Calu3 (cell line): ENCODE data around the gene DOCK11. TPM values are rescaled to one million over a fixed set of nuclear protein-coding genes. Genes with fewer than 3 reads are reported as not detected.

ENCODE experiments used
- BruUV-seq: library from RNA; stranded (reverse); fragments of 400-500 nt; replicated peaks from 2 replicates; lab custom pipeline; 2021; lab: Mats Ljungman, UMichigan
- CTCF ChIA-PET: fragments of 300-600 bp; sonication (Branson Sonifier 250); formaldehyde crosslinking; loops from one replicate; lab custom pipeline; 2022; ENCODE audit warnings: antibody characterized with exemption; lab: Charles Lee
- DNase-seq: peaks from one replicate; pipeline ENCODE4 v3.0.0; 2022
- H3K27ac Mint-ChIP-seq: one replicate; pipeline ENCODE4 v1.8.0; 2022; ENCODE audit warnings: mixed read lengths; ENCODE audit not compliant: unreplicated experiment
- H3K27me3 Mint-ChIP-seq: one replicate; pipeline ENCODE4 v1.8.0; 2022; ENCODE audit warnings: mixed read lengths; ENCODE audit not compliant: unreplicated experiment
- H3K36me3 Mint-ChIP-seq: one replicate; pipeline ENCODE4 v1.8.0; 2022; ENCODE audit warnings: mild to moderate bottlenecking, moderate library complexity, mixed read lengths; ENCODE audit not compliant: insufficient read depth, unreplicated experiment
- H3K4me1 Mint-ChIP-seq: one replicate; pipeline ENCODE4 v1.8.0; 2022; ENCODE audit warnings: mild to moderate bottlenecking, low read depth, mixed read lengths; ENCODE audit not compliant: unreplicated experiment
- H3K4me3 Mint-ChIP-seq: one replicate; pipeline ENCODE4 v1.8.0; 2022; ENCODE audit warnings: mild to moderate bottlenecking, low read depth, moderate library complexity, mixed read lengths; ENCODE audit not compliant: unreplicated experiment
- H3K9me3 Mint-ChIP-seq: one replicate; pipeline ENCODE4 v1.8.0; 2022; ENCODE audit warnings: low read depth, mixed read lengths; ENCODE audit not compliant: unreplicated experiment
- intact Hi-C: fragments of 100-400 bp; cut with micrococcal nuclease; formaldehyde crosslinking; loops from one replicate; pipeline ENCODE4 v1.10.0; 2022; ENCODE audit not compliant: unreplicated experiment
- total RNA-seq: library from RNA; stranded (reverse); gene quantifications from 2 replicates; pipeline ENCODE4 v1.2.3, GENCODE V29; 2022
- TF ChIP-seq, protein P1 (sequence below): fragments of 200-600 bp; IDR thresholded peaks from one replicate; pipeline ENCODE4 v1.8.0; 2022; ENCODE audit warnings: antibody characterized with exemption; ENCODE audit not compliant: unreplicated experiment

The DOCK11 gene
- total RNA-seq, 1 experiment from 2014 or later = 1.9 TPM

DNA sequence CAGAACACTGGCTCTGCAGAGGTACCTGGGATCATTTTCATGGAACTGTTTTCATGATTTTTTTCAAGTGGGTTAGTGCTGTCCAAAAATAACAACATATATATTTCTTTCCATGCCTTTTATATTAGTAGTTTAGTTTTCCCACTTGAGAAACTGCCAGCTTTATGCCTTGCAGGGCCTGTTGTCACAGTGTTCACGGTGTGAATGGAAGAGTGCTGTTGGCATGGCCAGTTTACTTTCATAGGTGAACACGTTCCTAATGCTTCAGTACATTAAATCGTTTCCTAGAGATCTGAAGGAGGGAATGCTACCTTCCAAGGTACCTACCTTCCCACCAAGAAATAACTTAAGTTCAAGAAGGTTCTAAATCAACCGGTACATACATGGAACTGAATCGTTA, 12.6 kb downstream of the DOCK11 start:
- H3K4me3 Mint-ChIP-seq = no peak overlapping the region
- TF ChIP-seq, protein P1, sequence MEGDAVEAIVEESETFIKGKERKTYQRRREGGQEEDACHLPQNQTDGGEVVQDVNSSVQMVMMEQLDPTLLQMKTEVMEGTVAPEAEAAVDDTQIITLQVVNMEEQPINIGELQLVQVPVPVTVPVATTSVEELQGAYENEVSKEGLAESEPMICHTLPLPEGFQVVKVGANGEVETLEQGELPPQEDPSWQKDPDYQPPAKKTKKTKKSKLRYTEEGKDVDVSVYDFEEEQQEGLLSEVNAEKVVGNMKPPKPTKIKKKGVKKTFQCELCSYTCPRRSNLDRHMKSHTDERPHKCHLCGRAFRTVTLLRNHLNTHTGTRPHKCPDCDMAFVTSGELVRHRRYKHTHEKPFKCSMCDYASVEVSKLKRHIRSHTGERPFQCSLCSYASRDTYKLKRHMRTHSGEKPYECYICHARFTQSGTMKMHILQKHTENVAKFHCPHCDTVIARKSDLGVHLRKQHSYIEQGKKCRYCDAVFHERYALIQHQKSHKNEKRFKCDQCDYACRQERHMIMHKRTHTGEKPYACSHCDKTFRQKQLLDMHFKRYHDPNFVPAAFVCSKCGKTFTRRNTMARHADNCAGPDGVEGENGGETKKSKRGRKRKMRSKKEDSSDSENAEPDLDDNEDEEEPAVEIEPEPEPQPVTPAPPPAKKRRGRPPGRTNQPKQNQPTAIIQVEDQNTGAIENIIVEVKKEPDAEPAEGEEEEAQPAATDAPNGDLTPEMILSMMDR = no peak
- H3K9me3 Mint-ChIP-seq = peaks cover 2% of the 10 kb centered on the region
- H3K27ac Mint-ChIP-seq = no peak overlapping the region
- CTCF ChIA-PET = no interaction called here
- peaks cover 10% of the 10 kb centered on the region for H3K27me3 Mint-ChIP-seq
- H3K4me1 Mint-ChIP-seq = no peaks in the 10 kb centered on the region
- no peaks in the 10 kb centered on the region for H3K36me3 Mint-ChIP-seq
- intact Hi-C loops = no loop called here
- no peak for DNase-seq
- BruUV-seq = no TSS peak

DNA sequence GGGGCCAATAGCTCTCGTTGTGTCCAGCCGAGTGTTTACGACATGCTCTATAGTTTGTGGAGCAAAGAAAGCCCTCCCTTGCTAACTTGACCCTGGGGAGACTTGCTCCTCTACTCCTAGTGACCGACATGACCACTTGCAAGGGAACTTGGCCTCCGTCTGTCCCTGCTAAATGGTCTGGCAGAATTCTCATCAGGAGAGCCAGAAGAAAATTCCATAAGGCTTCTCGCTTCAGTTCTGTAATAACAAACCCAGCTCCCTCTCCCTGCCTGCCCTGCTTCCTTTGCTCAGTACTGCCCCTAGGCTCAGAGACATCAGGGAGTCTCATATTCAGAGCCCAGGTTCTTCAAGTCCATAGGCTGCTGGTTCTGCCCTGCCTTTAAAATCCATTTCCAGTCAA, 13.0 kb downstream of the DOCK11 start:
- intact Hi-C loops = no loop called here
- peaks cover 2% of the 10 kb centered on the region for H3K9me3 Mint-ChIP-seq
- H3K36me3 Mint-ChIP-seq = no peaks in the 10 kb centered on the region
- H3K4me1 Mint-ChIP-seq = no peaks in the 10 kb centered on the region
- H3K4me3 Mint-ChIP-seq = no peak overlapping the region
- no peak overlapping the region for H3K27ac Mint-ChIP-seq
- DNase-seq = no peak
- H3K27me3 Mint-ChIP-seq = peaks cover 15% of the 10 kb centered on the region
- TF ChIP-seq, protein P1 = no peak
- no TSS peak for BruUV-seq
- CTCF ChIA-PET = no interaction called here

DNA sequence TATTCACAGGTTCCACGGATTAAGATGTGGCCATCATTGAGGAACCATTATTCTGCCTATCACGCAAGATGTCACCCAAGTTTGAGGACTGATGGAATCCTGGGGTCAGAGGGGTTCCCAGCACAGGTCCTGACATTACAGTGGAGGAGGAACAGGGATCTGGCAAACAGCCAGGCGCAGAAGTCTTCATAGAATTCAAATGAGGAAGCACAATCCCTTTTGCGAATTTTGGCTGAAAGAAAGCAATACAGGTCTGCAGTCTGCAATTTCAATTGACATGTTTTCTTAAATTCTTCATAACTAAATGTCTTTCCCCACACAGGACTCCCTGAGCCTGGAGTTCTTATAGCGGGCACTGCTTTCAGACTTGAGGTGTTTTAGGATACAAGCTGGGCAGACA, 14.5 kb downstream of the DOCK11 start:
- CTCF ChIA-PET = no interaction called here
- Mint-ChIP-seq H3K36me3 (no peaks in the 10 kb centered on the region), H3K27ac (no peak overlapping the region), H3K4me1 (no peaks in the 10 kb centered on the region), H3K9me3 (peaks cover 2% of the 10 kb centered on the region), H3K27me3 (peaks cover 15% of the 10 kb centered on the region), H3K4me3 (no peak overlapping the region)
- intact Hi-C loops = no loop called here
- DNase-seq = no peak
- TF ChIP-seq, protein P1 = no peak
- BruUV-seq = no TSS peak

DNA sequence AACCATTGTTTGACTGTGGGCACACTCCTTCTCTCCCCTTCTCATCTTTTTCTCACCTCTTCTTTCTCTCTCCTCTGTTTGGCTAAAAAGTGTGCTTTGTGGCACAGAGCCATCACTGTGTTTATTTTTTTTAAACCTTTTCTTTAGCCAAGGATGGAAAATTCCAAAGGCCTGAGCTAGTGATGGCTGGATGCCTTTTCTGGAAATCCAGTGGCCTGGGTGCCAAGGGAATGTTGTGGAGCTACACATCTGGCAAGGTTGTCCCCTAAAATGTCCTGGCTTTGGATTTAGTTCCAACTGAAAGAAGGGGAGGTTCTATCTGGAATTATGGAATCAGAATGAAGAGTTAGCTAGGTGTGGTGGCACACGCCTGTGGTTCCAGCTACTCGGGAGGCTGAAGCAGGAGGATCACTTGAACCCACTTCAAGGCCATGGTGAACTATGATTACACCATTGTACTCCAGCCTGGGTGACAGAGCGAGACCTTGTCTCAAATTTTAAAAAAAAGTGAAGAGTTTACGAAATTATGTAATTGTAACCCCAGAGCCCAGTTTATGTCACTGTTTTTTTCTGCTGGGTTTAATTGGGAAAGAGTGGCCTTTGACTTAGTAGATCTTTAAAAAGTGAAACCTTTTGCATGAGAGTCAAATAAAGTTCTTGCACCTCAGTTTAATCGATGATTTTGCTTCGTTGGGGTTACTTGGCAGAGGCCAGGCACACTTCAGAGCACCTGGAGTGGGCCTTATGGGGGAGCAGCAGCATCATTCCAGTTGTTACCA, 17.7 kb downstream of the DOCK11 start:
- TF ChIP-seq, protein P1 = no peak
- Mint-ChIP-seq H3K4me1 (no peaks in the 10 kb centered on the region), H3K4me3 (no peak overlapping the region), H3K36me3 (no peaks in the 10 kb centered on the region), H3K27ac (no peak overlapping the region), H3K9me3 (peaks cover 2% of the 10 kb centered on the region), H3K27me3 (peaks cover 15% of the 10 kb centered on the region)
- no TSS peak for BruUV-seq
- no peak for DNase-seq
- intact Hi-C loops = no loop called here
- CTCF ChIA-PET = no interaction called here
